Gastrocnemius medialis (tissue), 4 donors: Measurements from ENCODE around the gene CYBA. TPM values are rescaled to one million over a fixed set of nuclear protein-coding genes. Genes with fewer than 3 reads are reported as not detected.

Source experiments
- ATAC-seq, 2 donors: fragments of 150-250 bp; one replicate each; pipeline ENCODE4 v1.9.1; 2016
- DNase-seq, 2 donors: peaks; one replicate each; pipeline ENCODE4 v3.0.0-alpha.2; 2019
- H3K27ac ChIP-seq, 4 donors: fragments of 200-600 bp; sonication (generic); 1 replicate in 1 of 4; 2 replicates in 3 of 4; pipeline ENCODE4 v1.5.1; 2016 to 2018; ENCODE audit warnings: mild to moderate bottlenecking in 2 of 4, moderate library complexity in 1 of 4
- H3K27me3 ChIP-seq, 3 donors: fragments of 200-600 bp; sonication (generic) in 2 of 3; 1 replicate in 1 of 3; 2 replicates in 2 of 3; pipeline versions ENCODE4 v1.5.1 to v1.6.0; 2016 to 2019; ENCODE audit warnings: mild to moderate bottlenecking in 1 of 3, moderate library complexity in 1 of 3
- H3K36me3 ChIP-seq, 2 donors: fragments of 200-600 bp; sonication (generic) in 1 of 2; one replicate each; pipeline ENCODE4 v1.5.1; 2017 to 2018
- H3K4me1 ChIP-seq, 2 donors: fragments of 200-600 bp; sonication (generic) in 1 of 2; one replicate each; pipeline ENCODE4 v1.5.1; 2016 to 2017; ENCODE audit warnings: mild to moderate bottlenecking in 2 of 2
- H3K4me3 ChIP-seq, 4 donors: fragments of 200-600 bp; sonication (generic) in 3 of 4; 1 replicate in 1 of 4; 2 replicates in 3 of 4; pipeline ENCODE4 v1.5.1; 2016 to 2019; ENCODE audit warnings: mild to moderate bottlenecking in 2 of 4
- H3K9me3 ChIP-seq, 3 donors: fragments of 200-600 bp; sonication (generic) in 2 of 3; 1 replicate in 1 of 3; 2 replicates in 2 of 3; pipeline ENCODE4 v1.5.1; 2016 to 2019
- POLR2A ChIP-seq, 2 donors: fragments of 450-650 bp; IDR thresholded peaks; one replicate each; pipeline ENCODE4 v1.6.1; 2017; ENCODE audit warnings: antibody characterized with exemption in 2 of 2, mild to moderate bottlenecking in 2 of 2, moderate library complexity in 2 of 2
- in situ Hi-C, 4 donors: fragments of 200-750 bp; cut with MboI; loops; one replicate each; pipeline versions ENCODE4 v1.15.0 to v1.8.0; 2017; ENCODE audit warnings: low sequenced_read_pairs in 4 of 4
- intact Hi-C: fragments of 100-400 bp; cut with DNase I; formaldehyde crosslinking; loops from one replicate; pipeline ENCODE4 v1.15.1; 2023; ENCODE audit warnings: low total_unique reads
- total RNA-seq, 4 donors: library from RNA; depleted of rRNA; stranded (reverse); fragments of >200 nt; gene quantifications; one replicate each; pipeline versions ENCODE4 v1.1.0 to v1.2.3, GENCODE V29; 2016
- TF ChIP-seq, protein P1 (sequence below), 5 experiments: fragments of 450-650 bp in 3 of 5; fragments of 200-600 bp in 2 of 5; sonication (generic) in 2 of 5; IDR thresholded peaks in 4 of 5; conservative IDR thresholded peaks in 1 of 5; 1 replicate in 4 of 5; 2 replicates in 1 of 5; pipeline ENCODE4 v1.5.1; 2016 to 2019; ENCODE audit warnings: antibody characterized with exemption in 5 of 5, mild to moderate bottlenecking in 3 of 5, moderate library complexity in 3 of 5

The CYBA gene
- total RNA-seq, 4 donors from 2014 or later = 5.1 to 33.2 (median 28.7) TPM

DNA sequence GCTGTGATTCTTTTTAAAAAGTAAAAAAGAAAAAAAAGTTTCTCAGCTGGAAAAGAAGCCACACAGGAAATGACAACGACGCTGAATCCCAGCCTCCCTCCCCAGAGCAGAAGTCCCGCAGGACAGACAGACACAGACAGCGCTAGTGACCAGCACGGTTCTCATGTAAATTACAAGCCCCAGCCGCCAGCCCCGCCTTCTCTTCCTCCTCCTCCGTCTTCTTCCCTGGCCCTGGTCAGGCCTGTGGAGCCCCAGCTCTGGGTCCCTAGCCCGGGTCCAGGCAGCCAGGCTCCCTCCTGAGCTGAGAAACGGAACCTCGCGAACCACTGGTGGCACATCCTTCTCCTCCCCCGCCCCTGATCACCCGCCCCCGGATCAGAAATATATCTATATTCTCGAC lies 19.5 kb downstream of the CYBA start:
- no peak overlapping the region for H3K4me3 ChIP-seq
- H3K27me3 ChIP-seq = no peaks in the 10 kb centered on the region
- peaks cover 0 to 47% of the 10 kb centered on the region in 2 donors for H3K36me3 ChIP-seq
- H3K27ac ChIP-seq = peak overlapping the region in 1 of 4 donors; percentile 31
- TF ChIP-seq POLR2A (IDR thresholded peaks at IDR 0.05) = no peak
- TF ChIP-seq, protein P1, sequence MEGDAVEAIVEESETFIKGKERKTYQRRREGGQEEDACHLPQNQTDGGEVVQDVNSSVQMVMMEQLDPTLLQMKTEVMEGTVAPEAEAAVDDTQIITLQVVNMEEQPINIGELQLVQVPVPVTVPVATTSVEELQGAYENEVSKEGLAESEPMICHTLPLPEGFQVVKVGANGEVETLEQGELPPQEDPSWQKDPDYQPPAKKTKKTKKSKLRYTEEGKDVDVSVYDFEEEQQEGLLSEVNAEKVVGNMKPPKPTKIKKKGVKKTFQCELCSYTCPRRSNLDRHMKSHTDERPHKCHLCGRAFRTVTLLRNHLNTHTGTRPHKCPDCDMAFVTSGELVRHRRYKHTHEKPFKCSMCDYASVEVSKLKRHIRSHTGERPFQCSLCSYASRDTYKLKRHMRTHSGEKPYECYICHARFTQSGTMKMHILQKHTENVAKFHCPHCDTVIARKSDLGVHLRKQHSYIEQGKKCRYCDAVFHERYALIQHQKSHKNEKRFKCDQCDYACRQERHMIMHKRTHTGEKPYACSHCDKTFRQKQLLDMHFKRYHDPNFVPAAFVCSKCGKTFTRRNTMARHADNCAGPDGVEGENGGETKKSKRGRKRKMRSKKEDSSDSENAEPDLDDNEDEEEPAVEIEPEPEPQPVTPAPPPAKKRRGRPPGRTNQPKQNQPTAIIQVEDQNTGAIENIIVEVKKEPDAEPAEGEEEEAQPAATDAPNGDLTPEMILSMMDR (IDR thresholded peaks at IDR 0.05 in 4 of 5, conservative IDR thresholded peaks at IDR 0.05 in 1 of 5) = no peak
- intact Hi-C loops (no loop called here), in situ Hi-C loops (no loop called here)
- H3K4me1 ChIP-seq = no peaks in the 10 kb centered on the region
- H3K9me3 ChIP-seq = no peaks in the 10 kb centered on the region
- no peak for DNase-seq
- ATAC-seq = no peak

DNA sequence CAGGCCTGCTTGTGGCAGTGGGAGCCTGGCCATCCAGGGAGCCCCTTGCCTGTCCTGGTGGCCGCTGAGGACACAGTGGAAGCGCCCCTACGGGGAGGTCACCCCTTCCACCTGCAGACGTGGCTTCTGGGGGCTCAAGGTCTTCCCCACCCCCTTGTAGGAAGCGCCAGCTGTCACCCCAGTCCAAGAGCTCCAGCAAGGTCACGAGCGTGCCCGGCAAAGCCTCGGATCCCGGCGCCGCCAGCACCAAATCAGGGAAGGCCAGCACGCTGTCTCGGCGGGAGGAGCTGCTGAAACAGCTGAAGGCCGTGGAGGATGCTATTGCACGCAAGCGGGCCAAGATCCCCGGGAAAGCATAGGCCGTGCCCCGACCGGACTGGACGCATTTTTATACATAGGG lies 19.9 kb downstream of the CYBA start:
- ATAC-seq = no peak
- peak overlapping the region in 2 of 4 donors; percentile 15 to 31 for H3K27ac ChIP-seq
- no peaks in the 10 kb centered on the region for H3K27me3 ChIP-seq
- intact Hi-C loops = no loop called here
- no peak overlapping the region for H3K4me3 ChIP-seq
- no peak for TF ChIP-seq POLR2A (IDR thresholded peaks at IDR 0.05)
- TF ChIP-seq, protein P1 (IDR thresholded peaks at IDR 0.05 in 4 of 5, conservative IDR thresholded peaks at IDR 0.05 in 1 of 5) = no peak
- H3K4me1 ChIP-seq = no peaks in the 10 kb centered on the region
- in situ Hi-C loops = no loop called here
- no peaks in the 10 kb centered on the region for H3K9me3 ChIP-seq
- DNase-seq = no peak
- peaks cover 0 to 47% of the 10 kb centered on the region in 2 donors for H3K36me3 ChIP-seq

DNA sequence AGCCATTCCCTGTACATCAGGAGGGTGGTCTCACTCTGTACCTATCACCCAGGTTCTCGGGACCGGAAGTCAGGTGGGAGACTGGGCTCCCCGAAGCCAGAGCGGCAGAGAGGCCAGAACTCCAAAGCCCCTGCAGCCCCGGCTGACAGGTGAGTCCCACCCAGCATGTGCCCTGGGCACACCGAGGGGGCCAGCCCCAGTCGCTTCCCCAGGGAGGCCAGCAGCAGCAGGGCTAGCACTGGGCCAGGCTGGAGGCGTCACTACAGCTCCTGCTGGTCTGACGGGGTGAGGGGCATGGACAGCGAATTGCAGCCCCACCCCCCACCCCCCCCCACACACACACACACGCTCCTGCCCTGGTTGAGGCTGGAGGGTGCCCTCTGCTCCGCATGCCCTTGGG lies 20.4 kb downstream of the CYBA start:
- no peaks in the 10 kb centered on the region for H3K27me3 ChIP-seq
- in situ Hi-C loops (no loop called here), intact Hi-C loops (no loop called here)
- DNase-seq (no peak), ATAC-seq (no peak)
- no peak overlapping the region for H3K27ac ChIP-seq
- TF ChIP-seq, protein P1 (IDR thresholded peaks at IDR 0.05 in 4 of 5, conservative IDR thresholded peaks at IDR 0.05 in 1 of 5) = no peak
- TF ChIP-seq POLR2A (IDR thresholded peaks at IDR 0.05) = no peak
- H3K4me1 ChIP-seq = no peaks in the 10 kb centered on the region
- H3K36me3 ChIP-seq = peaks cover 0 to 47% of the 10 kb centered on the region in 2 donors
- no peaks in the 10 kb centered on the region for H3K9me3 ChIP-seq
- H3K4me3 ChIP-seq = no peak overlapping the region

DNA sequence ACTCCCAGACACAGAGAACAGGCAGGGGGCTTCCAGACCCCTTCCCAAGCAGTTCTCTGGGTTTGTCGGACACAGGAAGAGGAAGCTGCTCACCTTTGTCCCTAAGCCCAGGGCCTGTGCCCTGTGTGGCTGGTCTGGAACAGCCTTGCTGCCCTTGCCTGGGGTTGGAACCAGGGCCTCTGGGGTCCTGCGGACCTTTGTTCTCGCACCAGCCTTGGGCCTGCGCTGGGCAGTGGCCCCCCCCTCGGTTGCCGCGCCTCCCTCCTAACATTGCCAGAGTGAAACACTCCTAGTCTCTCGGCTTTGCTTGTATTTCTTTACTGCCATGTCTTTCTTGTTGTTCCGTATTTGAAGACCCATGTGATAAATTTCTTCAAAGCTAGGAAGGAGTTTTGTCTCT lies 21.0 kb downstream of the CYBA start:
- Histone ChIP-seq H3K4me1 (no peaks in the 10 kb centered on the region), H3K36me3 (peaks cover 0 to 53% of the 10 kb centered on the region in 2 donors), H3K27me3 (no peaks in the 10 kb centered on the region), H3K27ac (no peak overlapping the region), H3K9me3 (no peaks in the 10 kb centered on the region), H3K4me3 (no peak overlapping the region)
- ATAC-seq = no peak
- in situ Hi-C loops (no loop called here), intact Hi-C loops (no loop called here)
- no peak for DNase-seq
- no peak for TF ChIP-seq POLR2A (IDR thresholded peaks at IDR 0.05)
- TF ChIP-seq, protein P1 (IDR thresholded peaks at IDR 0.05 in 4 of 5, conservative IDR thresholded peaks at IDR 0.05 in 1 of 5) = no peak

DNA sequence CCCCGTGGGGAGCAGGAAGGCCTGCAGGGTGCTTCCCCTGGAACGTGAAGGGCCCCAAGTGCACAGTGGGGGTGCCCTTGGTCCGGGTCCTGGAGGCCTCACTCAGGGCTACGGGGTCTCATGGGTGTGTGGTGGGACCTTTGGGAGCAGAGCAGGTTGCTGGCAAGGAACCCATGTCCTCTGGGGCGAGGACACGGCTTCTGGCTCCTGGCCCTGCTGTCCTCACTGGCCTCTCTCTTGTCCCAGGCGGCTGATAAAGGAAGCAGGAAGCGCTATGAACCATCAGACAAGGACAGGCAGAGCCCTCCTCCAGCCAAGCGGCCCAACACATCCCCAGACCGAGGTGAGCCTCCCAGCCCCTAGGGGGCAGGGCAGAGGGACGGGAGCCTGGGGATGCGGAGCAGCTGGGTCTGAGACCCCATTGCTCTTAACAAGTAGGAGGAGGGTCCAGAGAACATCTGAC lies 22.3 kb downstream of the CYBA start:
- peak in 1 of 2 donors; percentile 39 for ATAC-seq
- intact Hi-C loops (no loop called here), in situ Hi-C loops (no loop called here)
- no peak for DNase-seq
- Histone ChIP-seq H3K4me3 (no peak overlapping the region), H3K36me3 (peaks cover 0 to 66% of the 10 kb centered on the region in 2 donors), H3K9me3 (no peaks in the 10 kb centered on the region), H3K27me3 (no peaks in the 10 kb centered on the region), H3K27ac (no peak overlapping the region), H3K4me1 (no peaks in the 10 kb centered on the region)
- no peak for TF ChIP-seq POLR2A (IDR thresholded peaks at IDR 0.05)
- TF ChIP-seq, protein P1 (IDR thresholded peaks at IDR 0.05 in 4 of 5, conservative IDR thresholded peaks at IDR 0.05 in 1 of 5) = peak in 1 of 5 experiments; percentile 26
